Stomach (tissue), 4 donors: ENCODE measurements around the gene UMPS.

ENCODE experiments used
- EP300 ChIP-seq: sonication (generic); formaldehyde crosslinking; IDR thresholded peaks from one replicate; pipeline ENCODE4 v1.6.1; 2017; ENCODE audit warnings: antibody characterized with exemption
- POLR2A ChIP-seq, 4 donors: fragments of 450-650 bp; IDR thresholded peaks; one replicate each; pipeline ENCODE4 v1.6.1; 2016; ENCODE audit warnings: antibody characterized with exemption in 4 of 4, control low read depth in 2 of 4, mild to moderate bottlenecking in 1 of 4, moderate library complexity in 1 of 4
- POLR2AphosphoS5 ChIP-seq, 3 donors: sonication (generic); formaldehyde crosslinking; IDR thresholded peaks; one replicate each; pipeline ENCODE4 v1.6.1; 2016; ENCODE audit warnings: antibody characterized with exemption in 3 of 3
- TF ChIP-seq, protein P1 (sequence below), 7 experiments: fragments of 450-650 bp in 4 of 7; fragments of 200-600 bp in 3 of 7; sonication (generic) in 3 of 7; IDR thresholded peaks; one replicate each; pipeline ENCODE4 v1.5.1; 2016 to 2019; ENCODE audit warnings: antibody characterized with exemption in 7 of 7, control low read depth in 2 of 7, mild to moderate bottlenecking in 1 of 7

DNA sequence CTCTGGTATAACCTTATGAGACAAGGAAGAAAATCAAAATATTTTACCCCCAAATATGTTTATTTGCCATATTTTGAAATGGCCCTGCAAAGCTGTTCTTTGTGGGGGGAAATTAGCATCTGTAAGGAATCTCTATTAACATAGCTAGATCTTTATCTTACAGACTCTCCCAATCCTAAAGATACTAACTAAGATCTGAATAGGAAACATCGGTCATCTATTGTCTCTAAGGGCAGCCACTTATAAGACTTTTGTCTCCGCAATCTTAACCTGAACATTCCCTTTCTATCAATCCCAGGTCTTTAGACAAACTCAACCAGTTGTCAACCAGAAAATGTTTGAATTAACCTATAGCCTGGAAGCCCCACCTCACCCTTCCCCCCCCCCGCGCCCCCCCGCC, 21.2 kb downstream of the UMPS start:
- TF ChIP-seq POLR2A (IDR thresholded peaks at IDR 0.05), result no peak
- TF ChIP-seq, protein P1, sequence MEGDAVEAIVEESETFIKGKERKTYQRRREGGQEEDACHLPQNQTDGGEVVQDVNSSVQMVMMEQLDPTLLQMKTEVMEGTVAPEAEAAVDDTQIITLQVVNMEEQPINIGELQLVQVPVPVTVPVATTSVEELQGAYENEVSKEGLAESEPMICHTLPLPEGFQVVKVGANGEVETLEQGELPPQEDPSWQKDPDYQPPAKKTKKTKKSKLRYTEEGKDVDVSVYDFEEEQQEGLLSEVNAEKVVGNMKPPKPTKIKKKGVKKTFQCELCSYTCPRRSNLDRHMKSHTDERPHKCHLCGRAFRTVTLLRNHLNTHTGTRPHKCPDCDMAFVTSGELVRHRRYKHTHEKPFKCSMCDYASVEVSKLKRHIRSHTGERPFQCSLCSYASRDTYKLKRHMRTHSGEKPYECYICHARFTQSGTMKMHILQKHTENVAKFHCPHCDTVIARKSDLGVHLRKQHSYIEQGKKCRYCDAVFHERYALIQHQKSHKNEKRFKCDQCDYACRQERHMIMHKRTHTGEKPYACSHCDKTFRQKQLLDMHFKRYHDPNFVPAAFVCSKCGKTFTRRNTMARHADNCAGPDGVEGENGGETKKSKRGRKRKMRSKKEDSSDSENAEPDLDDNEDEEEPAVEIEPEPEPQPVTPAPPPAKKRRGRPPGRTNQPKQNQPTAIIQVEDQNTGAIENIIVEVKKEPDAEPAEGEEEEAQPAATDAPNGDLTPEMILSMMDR (IDR thresholded peaks at IDR 0.05), result no peak
- TF ChIP-seq POLR2AphosphoS5 (IDR thresholded peaks at IDR 0.05), result no peak
- no peak for TF ChIP-seq EP300
